ENCODE results near the gene GPAM.
"Not testable (repeated sequence)": the region's sequence is repeated elsewhere in the genome, so short reads cannot be mapped to it uniquely, and the experiment has no call there.

The GPAM gene

GRCh38 chr10:112214298-112214926, 30.8 kb upstream of the GPAM start:
- ATAC-seq = no peak

DNA sequence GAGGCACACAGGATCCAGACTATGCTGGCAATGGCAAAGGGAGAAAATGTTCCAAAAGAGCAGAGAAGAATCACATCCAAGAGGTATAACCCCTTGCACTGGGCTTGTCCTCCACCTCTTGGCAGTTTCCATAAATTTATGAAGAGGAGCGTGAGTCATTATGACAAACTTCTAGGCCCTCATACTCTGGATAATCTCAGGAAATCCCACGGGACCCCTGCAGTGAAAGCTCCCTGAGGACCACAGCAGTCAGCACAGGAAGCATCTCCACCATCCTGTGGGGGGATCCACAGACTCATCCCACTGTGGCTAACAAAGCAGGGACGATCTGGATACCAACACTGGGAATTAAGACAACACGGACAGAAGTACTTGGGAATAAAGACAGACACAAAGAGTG, 30.3 kb upstream of the GPAM start:
- ATAC-seq = no peak

DNA sequence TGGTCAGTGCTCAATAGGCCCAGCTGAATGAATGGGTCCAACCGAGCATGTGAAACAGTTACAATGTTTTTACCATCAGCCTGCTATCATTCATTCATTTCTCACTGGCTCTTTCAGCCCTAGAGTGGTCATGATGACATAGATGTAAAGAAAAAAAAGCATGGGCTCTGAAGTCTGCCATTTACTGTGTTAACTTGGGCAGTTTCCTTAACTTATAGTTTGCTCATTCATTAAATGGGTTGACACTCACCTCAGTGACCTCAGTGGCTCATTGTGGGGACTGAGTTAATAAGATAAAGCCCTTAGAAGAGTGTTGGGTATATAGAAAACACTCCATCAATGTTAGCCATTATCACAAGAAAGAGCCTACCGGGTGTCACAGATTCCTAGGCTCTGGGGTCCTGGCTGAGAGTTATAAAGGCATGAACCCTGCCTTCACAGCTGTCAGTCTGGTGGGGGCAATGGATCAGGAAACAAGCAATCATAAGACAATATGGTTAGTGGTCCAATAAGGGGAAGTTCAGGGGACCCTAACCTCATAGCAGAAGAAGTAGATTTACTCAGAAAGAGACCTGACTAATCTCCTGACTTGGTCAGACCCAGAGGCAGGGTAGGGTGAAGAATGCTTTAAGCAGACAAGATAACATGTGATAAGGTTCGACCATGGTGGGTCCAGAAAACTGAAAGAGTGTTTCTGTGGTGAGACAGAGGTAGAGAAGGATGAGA, 29.7 kb upstream of the GPAM start:
- ATAC-seq = no peak

DNA sequence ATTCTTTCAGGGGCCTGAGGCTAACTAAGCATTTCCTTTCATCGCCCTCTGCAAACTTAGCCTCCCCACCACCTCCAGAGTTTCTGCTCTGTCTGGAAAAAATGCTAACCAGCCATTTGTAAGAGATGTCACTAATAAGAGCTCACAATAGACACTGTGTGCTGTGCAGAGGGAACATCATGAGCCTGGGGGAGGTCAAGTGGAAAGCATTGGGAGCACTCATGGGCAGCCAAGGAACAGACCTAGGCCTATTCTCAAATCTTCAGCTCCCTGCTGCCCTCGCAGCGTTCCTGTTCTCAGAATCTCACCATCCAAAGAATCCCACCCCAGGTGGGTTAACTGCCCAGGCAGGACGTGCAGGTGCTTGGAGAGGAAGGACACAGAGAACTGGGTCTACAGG, 27.1 kb upstream of the GPAM start:
- ATAC-seq = no peak

DNA sequence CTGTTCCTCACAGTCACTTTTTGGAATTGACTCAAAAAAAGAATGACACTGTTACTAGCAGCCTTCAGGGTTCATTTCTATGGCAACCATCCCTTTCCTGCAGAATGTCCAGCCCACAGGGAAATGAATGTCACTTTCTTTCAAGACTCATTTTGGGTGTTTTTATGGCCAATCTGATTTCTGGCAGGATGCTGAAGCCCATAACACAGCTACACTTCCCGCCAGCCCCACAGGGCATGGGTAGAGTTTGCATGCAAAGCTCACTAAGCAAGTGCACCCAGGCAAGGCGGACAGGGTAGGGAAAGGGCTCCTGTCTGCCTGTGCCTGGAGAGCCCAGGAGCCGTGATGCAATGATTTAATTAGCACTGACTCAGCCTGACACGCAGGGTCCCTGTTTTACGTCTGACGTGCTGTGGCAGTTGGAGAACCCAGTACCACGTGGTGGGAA, 26.1 kb upstream of the GPAM start:
- ATAC-seq = no peak

DNA sequence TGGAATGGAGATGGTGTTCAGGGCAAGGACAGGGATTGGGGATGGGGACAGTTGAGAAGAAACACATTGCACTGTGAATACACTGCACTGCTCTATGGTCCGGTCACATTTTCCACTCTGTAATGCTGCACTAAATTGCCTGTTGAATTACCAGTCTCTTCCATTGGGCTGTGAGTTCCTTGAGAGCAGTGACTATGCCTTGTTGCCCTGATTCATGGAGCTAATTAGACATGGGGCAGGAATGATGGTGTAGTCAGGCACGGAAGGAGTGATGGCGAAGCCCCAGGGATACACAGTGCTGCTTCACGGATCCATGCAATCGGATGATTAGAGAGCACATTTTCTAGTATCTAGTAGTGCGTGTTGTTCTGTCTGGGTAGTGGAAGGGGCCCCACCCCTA, 25.4 kb upstream of the GPAM start:
- ATAC-seq = no peak

- ATAC-seq = no peak
Observed at GRCh38 chr10:112208292-112208691, 24.7 kb upstream of the GPAM start.

DNA sequence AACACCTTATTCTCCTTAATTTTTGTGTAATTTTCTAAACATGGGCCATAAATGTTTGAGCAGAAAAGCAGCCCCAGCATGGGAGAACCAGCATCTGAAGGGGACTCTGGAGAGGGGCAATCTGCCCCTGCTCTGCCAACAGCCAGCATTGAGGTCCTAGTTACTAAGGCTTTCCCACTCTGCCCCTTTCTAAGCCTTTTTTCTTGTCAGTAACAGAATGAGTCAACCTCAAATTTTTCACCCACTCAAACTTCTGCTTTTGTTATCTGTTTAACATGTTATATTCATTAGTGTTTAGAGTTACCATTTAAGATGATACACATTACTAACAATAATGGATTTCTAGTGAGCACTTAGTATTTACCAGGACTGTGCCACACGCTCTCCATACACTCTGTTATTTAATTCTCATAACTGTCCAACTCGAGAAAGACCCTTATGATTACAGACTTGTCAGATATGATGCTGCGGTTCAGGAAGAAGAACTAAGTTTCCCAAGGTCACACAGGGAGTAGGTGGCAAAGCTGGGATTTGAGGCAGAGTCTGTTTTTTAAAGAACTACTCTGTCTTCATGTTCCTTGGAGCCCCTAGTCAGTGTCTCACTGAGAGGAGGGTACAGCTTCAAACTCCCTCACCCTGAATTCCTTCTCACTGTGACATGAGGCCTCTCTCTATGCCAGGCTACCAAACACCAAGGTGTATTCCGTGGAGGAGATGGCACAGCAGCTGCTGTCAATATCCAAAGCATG, 19.9 kb upstream of the GPAM start:
- ATAC-seq = peak in 1 of 2 donors; percentile 27

DNA sequence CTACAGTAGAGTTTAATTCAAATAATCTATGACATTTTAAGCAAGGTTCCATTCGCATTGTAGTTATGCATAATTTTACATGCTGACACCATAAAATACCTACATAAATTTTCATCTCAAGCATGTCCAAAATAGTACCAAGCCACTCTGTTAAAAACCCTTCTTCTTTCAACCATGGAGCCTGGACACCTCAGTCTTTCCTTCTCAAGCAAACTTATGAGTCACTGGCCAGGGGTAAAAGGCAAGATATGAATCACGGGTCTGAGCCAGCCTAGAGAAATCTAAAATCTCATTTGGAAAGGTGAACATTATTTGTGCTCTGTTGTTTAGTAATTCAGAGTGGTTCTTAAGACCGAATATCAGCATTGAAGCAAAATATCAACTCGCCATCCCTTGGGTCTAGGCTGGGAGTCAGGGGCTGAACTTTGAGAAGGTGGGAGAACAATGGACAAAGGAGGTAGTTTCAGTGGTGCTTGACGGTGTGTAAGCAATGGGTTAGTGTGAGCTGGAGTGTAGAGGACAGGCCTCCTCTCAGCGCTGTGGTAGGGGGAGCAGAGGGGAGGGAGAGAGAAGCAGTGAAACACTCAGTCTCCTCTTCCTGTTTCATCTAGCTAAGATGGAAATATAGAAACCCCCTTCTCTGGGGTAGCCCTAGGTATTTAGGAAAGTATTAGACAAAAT, 19.1 kb upstream of the GPAM start:
- peak in 1 of 2 donors; percentile 45 for ATAC-seq

DNA sequence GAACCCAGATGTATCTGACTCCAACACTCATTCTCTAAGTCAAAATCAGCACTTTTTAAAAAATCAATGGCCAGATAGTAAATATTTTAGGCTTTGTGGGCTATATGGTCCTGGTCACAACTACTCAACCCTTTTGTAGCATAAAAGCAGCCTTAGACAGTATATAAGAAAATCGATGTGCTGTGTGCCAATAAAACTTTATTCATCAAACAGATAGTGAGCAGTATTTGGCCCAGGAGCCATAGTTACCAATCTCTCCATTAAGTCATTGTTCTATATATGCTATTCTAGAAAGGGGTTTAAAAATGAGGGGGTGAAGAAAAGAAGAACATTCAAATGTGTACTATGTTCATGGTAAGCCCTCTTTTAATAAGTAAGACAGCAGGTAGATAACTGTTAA, 18.5 kb upstream of the GPAM start:
- ATAC-seq = no peak

DNA sequence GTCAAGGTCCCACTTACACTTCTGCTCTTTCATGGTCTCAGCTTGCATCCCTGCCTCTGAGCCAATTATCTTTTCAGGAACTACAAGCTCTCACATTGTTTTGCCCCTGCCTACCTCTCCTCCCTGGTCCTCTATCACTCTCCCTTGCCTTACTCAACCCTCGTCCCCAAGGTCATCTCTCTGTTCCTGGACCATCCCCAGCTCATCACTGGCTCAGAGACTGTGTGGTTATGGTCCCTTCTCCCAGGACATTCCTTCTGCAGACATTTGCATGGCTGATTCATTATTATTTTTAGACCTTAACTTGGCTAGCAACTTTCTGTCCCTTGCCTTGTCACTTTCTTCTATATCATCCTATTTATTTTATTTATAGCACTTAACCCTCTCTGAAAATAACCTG, 17.8 kb upstream of the GPAM start:
- ATAC-seq = no peak

GRCh38 chr10:112200259-112200658, 16.7 kb upstream of the GPAM start:
- ATAC-seq = not testable (repeated sequence)

- ATAC-seq = not testable (repeated sequence)
Observed at GRCh38 chr10:112197662-112198061, 14.1 kb upstream of the GPAM start.

DNA sequence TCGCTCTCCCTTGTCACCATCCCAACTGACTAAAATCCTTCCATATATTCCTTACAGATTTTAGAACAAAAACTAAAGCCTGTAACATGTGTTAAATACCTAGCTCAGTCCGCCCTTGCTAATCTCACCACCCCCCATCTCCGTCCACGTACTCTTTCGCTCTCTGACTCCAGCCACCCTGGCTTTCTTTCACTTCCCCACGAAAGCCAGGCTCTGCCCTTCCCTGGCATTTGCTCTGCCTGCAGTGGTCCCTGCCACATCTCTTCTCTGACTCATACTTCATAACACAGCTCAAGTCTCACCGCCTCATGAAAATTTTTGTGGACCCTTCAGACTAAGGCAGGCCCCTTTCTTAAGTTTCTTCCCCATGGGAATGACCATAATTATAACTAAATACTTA, 11.7 kb upstream of the GPAM start:
- ATAC-seq = no peak

GRCh38 chr10:112191791-112192190, 8.2 kb upstream of the GPAM start:
- ATAC-seq = no peak

GRCh38 chr10:112191041-112191590, 7.6 kb upstream of the GPAM start:
- no peak for ATAC-seq

- no peak for ATAC-seq
Observed at GRCh38 chr10:112189465-112189864, 5.9 kb upstream of the GPAM start.

DNA sequence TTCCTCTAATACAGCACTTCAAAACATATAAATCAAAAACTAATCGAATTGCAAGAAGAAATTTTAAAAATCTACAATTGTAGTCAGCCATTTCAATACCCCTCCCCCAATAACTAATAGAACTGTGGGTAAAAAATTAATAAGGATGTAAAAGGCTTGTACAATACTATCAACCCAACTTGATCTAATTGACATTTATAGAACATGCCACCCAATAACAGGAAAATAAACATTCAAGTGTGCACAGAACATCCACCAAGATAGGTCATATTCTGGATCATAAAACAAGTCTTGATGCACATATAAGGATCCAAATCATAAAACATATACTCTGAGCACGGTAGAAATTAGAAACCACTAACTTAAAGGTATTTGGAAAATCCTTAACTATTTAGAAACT, 4.0 kb upstream of the GPAM start:
- no peak for ATAC-seq

GRCh38 chr10:112185959-112186358, 2.4 kb upstream of the GPAM start:
- no peak for ATAC-seq

- ATAC-seq = no peak
Observed at GRCh38 chr10:112184379-112184778, 814 bp upstream of the GPAM start.

- ATAC-seq = no peak
Observed at GRCh38 chr10:112184052-112184371, 447 bp upstream of the GPAM start.

DNA sequence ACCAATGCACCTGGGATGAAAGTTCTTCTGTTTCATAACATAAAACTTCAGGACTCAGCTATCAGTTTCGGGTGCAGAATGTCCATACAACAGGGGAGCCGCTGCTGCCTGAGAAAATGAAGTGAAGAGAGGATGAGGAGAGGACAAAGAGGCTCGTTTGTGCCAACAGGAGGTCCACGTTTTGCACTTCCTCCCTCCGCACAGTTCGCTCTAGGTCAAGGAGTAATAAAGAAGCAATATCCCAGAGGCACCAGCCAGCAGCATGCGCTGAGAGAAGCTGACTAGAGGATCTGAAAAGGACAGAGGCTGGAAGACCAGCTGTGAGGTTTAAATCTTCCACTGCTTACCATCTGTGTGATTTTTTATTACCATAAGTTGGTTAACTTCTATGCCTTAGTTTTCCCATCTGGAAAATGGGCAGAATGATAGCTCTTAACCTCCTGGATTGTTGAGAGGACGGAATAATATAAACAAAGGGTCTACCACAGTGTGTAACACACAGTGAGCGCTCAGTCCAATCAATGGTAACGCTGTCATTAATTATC, 709 bp downstream of the GPAM start:
- no peak for ATAC-seq

DNA sequence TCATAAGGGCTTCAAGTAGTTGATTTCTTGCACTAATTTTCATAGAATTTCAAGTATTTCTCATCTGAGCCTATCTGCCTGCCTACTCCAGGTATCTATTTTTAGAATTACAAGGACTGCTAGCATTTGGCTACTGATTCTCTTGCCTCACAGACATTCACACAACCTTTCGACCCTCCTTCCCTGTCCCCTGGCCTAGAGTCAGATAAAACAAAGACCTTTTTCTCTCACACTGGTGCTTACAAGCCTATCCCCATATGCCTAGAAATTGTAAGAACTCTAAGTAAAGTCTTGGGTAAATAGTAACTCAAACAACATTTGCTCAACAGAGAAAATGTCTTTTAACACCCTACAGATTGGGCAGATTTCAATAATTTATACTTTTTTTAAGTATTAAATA, 6.3 kb downstream of the GPAM start:
- no peak for ATAC-seq

Data from activated CD4-positive, CD25-positive, alpha-beta regulatory T cell treated with anti-CD3 and anti-CD28 coated beads, Interleukin-2, amount 50 U/mL, for 24 hours (primary cell).